Fibroblast of lung (primary cell): Measurements from ENCODE around the gene PDE6A.

Experiments used
- EZH2 ChIP-seq: IDR thresholded peaks from 2 replicates; pipeline ENCODE4 v1.5.1; 2012; ENCODE audit warnings: low read length, control low read depth, mild to moderate bottlenecking; ENCODE audit errors: missing control alignments
- TF ChIP-seq, protein P1 (sequence below), 2 donors: IDR thresholded peaks in 1 of 2; conservative IDR thresholded peaks in 1 of 2; 1 replicate in 1 of 2; 2 replicates in 1 of 2; pipeline ENCODE4 v1.5.1; 2011 to 2012; ENCODE audit warnings: low read length in 2 of 2, control low read depth in 1 of 2, inconsistent platforms in 1 of 2, low read depth in 1 of 2, mild to moderate bottlenecking in 1 of 2

DNA sequence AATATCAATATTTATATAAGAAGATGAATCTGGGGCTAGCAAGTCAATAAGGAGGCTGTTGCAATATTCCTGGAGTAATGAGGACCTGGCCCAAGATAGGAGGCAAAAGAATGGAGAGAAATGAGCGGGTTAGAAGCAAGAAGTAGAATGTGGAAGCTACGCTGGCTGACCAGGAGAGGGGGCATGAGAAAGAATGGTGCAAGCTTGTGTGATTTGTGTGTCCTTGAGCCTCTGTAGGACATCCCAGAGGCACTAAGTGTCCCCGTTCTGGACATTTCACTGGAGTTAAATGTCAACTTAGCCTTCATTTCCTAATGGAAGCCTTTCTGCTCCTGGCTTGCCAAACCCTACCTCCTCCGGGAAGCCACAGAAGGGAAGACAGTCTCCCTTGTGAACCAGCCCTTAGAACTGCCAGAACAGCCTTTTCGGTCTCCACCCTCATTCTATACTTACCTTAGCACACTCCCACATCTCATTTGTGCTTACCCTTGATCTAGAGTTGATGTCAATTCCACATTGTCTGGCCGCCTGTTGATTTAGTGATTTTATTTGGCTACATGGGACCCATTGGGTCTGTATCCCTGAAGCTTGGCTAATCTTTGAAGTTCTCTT is 6.7 kb upstream of the PDE6A start:
- TF ChIP-seq, protein P1, sequence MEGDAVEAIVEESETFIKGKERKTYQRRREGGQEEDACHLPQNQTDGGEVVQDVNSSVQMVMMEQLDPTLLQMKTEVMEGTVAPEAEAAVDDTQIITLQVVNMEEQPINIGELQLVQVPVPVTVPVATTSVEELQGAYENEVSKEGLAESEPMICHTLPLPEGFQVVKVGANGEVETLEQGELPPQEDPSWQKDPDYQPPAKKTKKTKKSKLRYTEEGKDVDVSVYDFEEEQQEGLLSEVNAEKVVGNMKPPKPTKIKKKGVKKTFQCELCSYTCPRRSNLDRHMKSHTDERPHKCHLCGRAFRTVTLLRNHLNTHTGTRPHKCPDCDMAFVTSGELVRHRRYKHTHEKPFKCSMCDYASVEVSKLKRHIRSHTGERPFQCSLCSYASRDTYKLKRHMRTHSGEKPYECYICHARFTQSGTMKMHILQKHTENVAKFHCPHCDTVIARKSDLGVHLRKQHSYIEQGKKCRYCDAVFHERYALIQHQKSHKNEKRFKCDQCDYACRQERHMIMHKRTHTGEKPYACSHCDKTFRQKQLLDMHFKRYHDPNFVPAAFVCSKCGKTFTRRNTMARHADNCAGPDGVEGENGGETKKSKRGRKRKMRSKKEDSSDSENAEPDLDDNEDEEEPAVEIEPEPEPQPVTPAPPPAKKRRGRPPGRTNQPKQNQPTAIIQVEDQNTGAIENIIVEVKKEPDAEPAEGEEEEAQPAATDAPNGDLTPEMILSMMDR (conservative IDR thresholded peaks at IDR 0.05 in 1 of 2, IDR thresholded peaks at IDR 0.05 in 1 of 2; ENCODE audit: low read depth in 1 of 2, low read length in 2 of 2) = no peak
- TF ChIP-seq EZH2 = no peak
